HepG2 (cell line): ENCODE measurements around the gene ULK4. TPM values are rescaled to one million over a fixed set of nuclear protein-coding genes. Genes with fewer than 3 reads are reported as not detected.
A peak's percentile ranks its signal among the peaks of the same experiment; 100 is the strongest.

Source experiments
- ATF7 ChIP-seq, 2 experiments: fragments of 450-650 bp in 1 of 2; sonication (generic) in 1 of 2; formaldehyde crosslinking in 1 of 2; IDR thresholded peaks; 2 replicates each; pipeline versions ENCODE4 v1.4.0 to v1.6.1; 2016 to 2020; ENCODE audit warnings: antibody characterized with exemption in 1 of 2, mild to moderate bottlenecking in 1 of 2, missing genetic modification reagents in 1 of 2
- GABPB1 ChIP-seq: IDR thresholded peaks from 2 replicates; pipeline ENCODE4 v1.6.1; 2016; ENCODE audit warnings: mild to moderate bottlenecking, missing genetic modification reagents, moderate library complexity, missing compliant biosample characterization
- ISL2 ChIP-seq: sonication (generic); formaldehyde crosslinking; IDR thresholded peaks from 2 replicates; pipeline ENCODE4 v1.5.0; 2020; ENCODE audit warnings: missing genetic modification reagents
- MZF1 ChIP-seq: sonication (generic); formaldehyde crosslinking; IDR thresholded peaks from 2 replicates; pipeline ENCODE4 v1.8.1; 2023; ENCODE audit warnings: mild to moderate bottlenecking, missing genetic modification reagents, borderline replicate concordance
- NFKBIZ ChIP-seq: IDR thresholded peaks from 2 replicates; pipeline ENCODE4 v1.6.1; 2018; ENCODE audit warnings: missing genetic modification reagents, missing compliant biosample characterization
- NPAS2 ChIP-seq: sonication (generic); formaldehyde crosslinking; IDR thresholded peaks from 2 replicates; pipeline ENCODE4 v1.8.0; 2022; ENCODE audit warnings: mild to moderate bottlenecking, missing genetic modification reagents, borderline replicate concordance
- NR3C1 ChIP-seq: sonication (generic); formaldehyde crosslinking; IDR thresholded peaks from 2 replicates; pipeline ENCODE4 v1.4.0; 2020; ENCODE audit warnings: missing genetic modification reagents
- PAF1 ChIP-seq: IDR thresholded peaks from 2 replicates; pipeline ENCODE4 v1.6.1; 2016; ENCODE audit warnings: missing genetic modification reagents, missing compliant biosample characterization
- PAX8 ChIP-seq: sonication (generic); formaldehyde crosslinking; IDR thresholded peaks from 2 replicates; pipeline ENCODE4 v1.8.0; 2022; ENCODE audit warnings: mild to moderate bottlenecking, missing genetic modification reagents, borderline replicate concordance
- SNAPC2 ChIP-seq: sonication (generic); formaldehyde crosslinking; IDR thresholded peaks from 2 replicates; pipeline ENCODE4 v1.8.1; 2022; ENCODE audit warnings: mild to moderate bottlenecking, missing genetic modification reagents
- SNRNP70 ChIP-seq: fragments of 200-400 bp; formaldehyde crosslinking; IDR thresholded peaks from 2 replicates; pipeline ENCODE4 v1.6.1; 2017; ENCODE audit warnings: mild to moderate bottlenecking, low read depth, low read length, moderate library complexity
- TEAD2 ChIP-seq: sonication (generic); formaldehyde crosslinking; IDR thresholded peaks from 2 replicates; pipeline ENCODE4 v1.9.0; 2021; ENCODE audit warnings: missing genetic modification reagents
- ZNF10 ChIP-seq: sonication (generic); formaldehyde crosslinking; IDR thresholded peaks from 2 replicates; pipeline ENCODE4 v1.4.0; 2020; ENCODE audit warnings: mild to moderate bottlenecking, low read depth, missing genetic modification reagents, borderline replicate concordance
- ZNF326 ChIP-seq: sonication (generic); formaldehyde crosslinking; IDR thresholded peaks from 2 replicates; pipeline ENCODE4 v1.4.0; 2020; ENCODE audit warnings: missing genetic modification reagents, borderline replicate concordance
- polyA plus RNA-seq, 8 experiments: library from polyadenylated mRNA; depleted of rRNA in 3 of 8; stranded (reverse) in 7 of 8; unstranded in 1 of 8; fragments of >200 nt; fragmentation: Illumina TruSeq in 4 of 8; extraction: Trizol in 4 of 8; gene quantifications; 2 replicates each; pipeline versions ENCODE4 v1.2.1 to v1.2.3, GENCODE V29; 2011 to 2016; ENCODE audit warnings: low read depth in 4 of 8, missing spikeins in 1 of 8, mixed read lengths in 1 of 8; ENCODE audit not compliant: insufficient read depth in 1 of 8
- total RNA-seq, 5 experiments: library from RNA; depleted of rRNA; stranded (reverse); fragments of >200 nt; fragmentation: Illumina TruSeq; extraction: Trizol; gene quantifications; 2 replicates each; pipeline ENCODE4 v1.2.3, GENCODE V29; 2016; ENCODE audit warnings: low read depth in 1 of 5
- TF ChIP-seq, protein P1 (sequence below): sonication (generic); formaldehyde crosslinking; IDR thresholded peaks from 2 replicates; pipeline ENCODE4 v1.4.0; 2020; ENCODE audit warnings: missing genetic modification reagents, borderline replicate concordance
- TF ChIP-seq, protein P2 (sequence below): sonication (generic); formaldehyde crosslinking; IDR thresholded peaks from 2 replicates; pipeline ENCODE4 v1.9.0; 2021; ENCODE audit warnings: missing genetic modification reagents, mild to moderate bottlenecking, borderline replicate concordance
- TF ChIP-seq, protein P3 (sequence below): sonication (generic); formaldehyde crosslinking; IDR thresholded peaks from 2 replicates; pipeline ENCODE4 v1.4.0; 2020; ENCODE audit warnings: missing genetic modification reagents
- TF ChIP-seq, protein P4 (sequence below): sonication (generic); formaldehyde crosslinking; IDR thresholded peaks from 2 replicates; pipeline ENCODE4 v1.4.0; 2020; ENCODE audit warnings: missing genetic modification reagents

ULK4 gene
- total and polyA plus RNA-seq, 2 of the 13 experiments (the other 11 are each of a cell fraction or from before 2014, with no cell fraction given): 6.7 to 11.8 TPM

DNA sequence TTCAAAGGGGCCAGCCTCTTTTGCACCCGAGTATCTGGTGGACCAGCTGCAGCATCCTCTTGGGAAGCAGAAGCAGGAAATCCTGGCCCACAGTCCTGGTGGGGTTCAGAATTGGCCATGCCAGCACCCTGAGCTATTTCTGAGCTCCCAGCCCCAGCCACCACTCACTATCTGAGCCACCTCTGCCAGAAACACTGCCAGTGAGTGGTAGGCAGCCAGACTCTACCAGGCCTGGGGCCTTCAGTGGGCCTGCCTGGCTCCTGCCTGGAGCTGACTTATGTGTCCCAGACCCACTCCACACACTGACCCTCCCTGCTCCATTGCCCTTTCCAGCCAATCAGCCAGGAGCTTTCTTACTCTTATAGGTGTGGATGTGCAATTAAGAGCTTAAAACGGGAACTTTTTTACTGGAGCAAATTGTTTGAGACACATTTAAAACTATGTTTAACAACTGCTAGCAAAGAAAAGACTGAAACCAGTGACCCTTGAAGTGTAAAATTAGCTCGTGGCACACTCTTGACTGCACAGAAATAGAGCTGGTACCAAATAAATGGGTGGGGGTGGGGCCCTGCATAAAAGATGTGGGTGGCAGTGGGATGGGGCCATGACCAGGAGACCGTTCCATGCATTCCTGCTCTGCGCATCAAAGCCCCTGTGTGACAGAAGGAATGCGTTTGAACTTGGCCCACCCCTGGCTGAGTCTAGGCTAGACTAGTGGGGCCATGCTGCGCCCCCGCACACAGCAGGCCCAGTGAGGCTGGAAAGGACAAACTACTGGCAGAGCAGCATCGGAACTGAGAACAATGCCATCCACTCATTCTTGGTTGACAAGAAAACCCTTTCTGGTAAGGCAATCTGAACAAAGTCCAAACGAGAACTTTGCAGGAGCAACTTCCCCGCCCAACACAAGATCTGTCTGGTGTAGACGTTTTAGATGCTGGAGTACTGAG, 714.6 kb downstream of the ULK4 start (continued):
- TF ChIP-seq, protein P1, sequence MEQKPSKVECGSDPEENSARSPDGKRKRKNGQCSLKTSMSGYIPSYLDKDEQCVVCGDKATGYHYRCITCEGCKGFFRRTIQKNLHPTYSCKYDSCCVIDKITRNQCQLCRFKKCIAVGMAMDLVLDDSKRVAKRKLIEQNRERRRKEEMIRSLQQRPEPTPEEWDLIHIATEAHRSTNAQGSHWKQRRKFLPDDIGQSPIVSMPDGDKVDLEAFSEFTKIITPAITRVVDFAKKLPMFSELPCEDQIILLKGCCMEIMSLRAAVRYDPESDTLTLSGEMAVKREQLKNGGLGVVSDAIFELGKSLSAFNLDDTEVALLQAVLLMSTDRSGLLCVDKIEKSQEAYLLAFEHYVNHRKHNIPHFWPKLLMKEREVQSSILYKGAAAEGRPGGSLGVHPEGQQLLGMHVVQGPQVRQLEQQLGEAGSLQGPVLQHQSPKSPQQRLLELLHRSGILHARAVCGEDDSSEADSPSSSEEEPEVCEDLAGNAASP (CRISPR knock-in tag): peak; percentile 76; the same call in 1 of the 2 replicates
- peak; percentile 88 for TF ChIP-seq ISL2
- TF ChIP-seq ZNF326 (CRISPR knock-in tag): no peak
- no peak for TF ChIP-seq GABPB1 (CRISPR knock-in tag)
- TF ChIP-seq, protein P2, sequence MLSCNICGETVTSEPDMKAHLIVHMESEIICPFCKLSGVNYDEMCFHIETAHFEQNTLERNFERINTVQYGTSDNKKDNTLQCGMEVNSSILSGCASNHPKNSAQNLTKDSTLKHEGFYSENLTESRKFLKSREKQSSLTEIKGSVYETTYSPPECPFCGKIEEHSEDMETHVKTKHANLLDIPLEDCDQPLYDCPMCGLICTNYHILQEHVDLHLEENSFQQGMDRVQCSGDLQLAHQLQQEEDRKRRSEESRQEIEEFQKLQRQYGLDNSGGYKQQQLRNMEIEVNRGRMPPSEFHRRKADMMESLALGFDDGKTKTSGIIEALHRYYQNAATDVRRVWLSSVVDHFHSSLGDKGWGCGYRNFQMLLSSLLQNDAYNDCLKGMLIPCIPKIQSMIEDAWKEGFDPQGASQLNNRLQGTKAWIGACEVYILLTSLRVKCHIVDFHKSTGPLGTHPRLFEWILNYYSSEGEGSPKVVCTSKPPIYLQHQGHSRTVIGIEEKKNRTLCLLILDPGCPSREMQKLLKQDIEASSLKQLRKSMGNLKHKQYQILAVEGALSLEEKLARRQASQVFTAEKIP: no peak
- TF ChIP-seq SNAPC2 (CRISPR knock-in tag): no peak
- 0 out of 2 replicates have a peak, but pooled peaks have one; percentile 33 for TF ChIP-seq NFKBIZ
- no peak for TF ChIP-seq NPAS2 (CRISPR knock-in tag)
- no peak for TF ChIP-seq ATF7 (IDR thresholded peaks at IDR 0.05)
- no peak for TF ChIP-seq ATF7 (CRISPR knock-in tag; IDR thresholded peaks at IDR 0.05)
- TF ChIP-seq TEAD2 (CRISPR knock-in tag): no peak
- TF ChIP-seq, protein P3, sequence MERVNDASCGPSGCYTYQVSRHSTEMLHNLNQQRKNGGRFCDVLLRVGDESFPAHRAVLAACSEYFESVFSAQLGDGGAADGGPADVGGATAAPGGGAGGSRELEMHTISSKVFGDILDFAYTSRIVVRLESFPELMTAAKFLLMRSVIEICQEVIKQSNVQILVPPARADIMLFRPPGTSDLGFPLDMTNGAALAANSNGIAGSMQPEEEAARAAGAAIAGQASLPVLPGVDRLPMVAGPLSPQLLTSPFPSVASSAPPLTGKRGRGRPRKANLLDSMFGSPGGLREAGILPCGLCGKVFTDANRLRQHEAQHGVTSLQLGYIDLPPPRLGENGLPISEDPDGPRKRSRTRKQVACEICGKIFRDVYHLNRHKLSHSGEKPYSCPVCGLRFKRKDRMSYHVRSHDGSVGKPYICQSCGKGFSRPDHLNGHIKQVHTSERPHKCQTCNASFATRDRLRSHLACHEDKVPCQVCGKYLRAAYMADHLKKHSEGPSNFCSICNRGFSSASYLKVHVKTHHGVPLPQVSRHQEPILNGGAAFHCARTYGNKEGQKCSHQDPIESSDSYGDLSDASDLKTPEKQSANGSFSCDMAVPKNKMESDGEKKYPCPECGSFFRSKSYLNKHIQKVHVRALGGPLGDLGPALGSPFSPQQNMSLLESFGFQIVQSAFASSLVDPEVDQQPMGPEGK: peak; percentile 99
- no peak for TF ChIP-seq MZF1
- TF ChIP-seq NR3C1: no peak
- no peak for TF ChIP-seq SNRNP70
- TF ChIP-seq PAF1: no peak
- TF ChIP-seq, protein P4, sequence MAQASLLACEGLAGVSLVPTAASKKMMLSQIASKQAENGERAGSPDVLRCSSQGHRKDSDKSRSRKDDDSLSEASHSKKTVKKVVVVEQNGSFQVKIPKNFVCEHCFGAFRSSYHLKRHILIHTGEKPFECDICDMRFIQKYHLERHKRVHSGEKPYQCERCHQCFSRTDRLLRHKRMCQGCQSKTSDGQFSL (CRISPR knock-in tag): no peak
- TF ChIP-seq ZNF10 (CRISPR knock-in tag): no peak
- TF ChIP-seq PAX8 (CRISPR knock-in tag): no peak
